Stimulated activated CD8-positive, alpha-beta memory T cell treated with anti-CD3 and anti-CD28 coated beads, Interleukin-2, amount 100 ng/mL, for 48 hours (primary cell): Measurements from ENCODE around the gene SHISA6.
"Not testable (repeated sequence)": the region's sequence is repeated elsewhere in the genome, so short reads cannot be mapped to it uniquely, and the experiment has no call there.

Experiments used
- DNase-seq, 2 donors: peaks; one replicate each; pipeline ENCODE4 v3.0.0-alpha.2; 2020; ENCODE audit warnings: low read depth in 2 of 2

The SHISA6 gene

DNA sequence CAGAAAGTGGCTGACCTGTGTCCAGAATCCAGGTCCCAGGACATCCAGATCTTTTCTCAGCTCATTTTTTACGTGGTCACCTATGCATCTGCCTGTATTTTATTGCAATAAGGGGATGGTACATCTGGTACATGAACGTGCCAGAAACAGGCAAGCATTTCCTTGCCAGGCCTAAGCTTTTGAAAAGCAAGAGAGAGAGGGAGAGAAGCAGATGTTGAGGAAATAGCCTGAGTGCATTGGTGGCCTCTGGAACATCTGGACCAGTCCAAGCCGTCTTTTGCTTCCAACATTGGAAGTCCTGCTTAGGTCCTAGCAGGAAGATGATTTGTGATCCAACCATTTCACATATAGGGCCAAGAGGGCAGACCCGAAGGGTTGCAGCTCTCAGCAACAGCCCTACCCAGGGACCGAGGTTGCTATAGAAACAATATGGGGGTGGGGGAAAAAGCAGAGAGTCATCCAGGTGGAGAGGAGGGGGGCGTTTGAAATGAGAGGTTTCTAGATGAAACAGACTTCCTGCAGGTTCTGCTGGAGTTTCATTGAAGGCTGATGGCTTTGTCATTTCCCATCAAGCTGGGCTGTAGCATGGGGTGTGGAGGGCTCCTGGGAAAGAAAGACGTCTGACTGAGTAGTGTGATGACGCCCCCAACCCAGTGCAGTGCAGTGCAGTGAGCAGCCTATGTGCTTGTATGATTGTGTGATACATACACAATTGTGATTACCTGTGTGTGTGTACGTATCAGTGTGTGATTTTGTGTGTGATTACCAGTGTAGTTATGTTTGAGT, 61.6 kb downstream of the SHISA6 start:
- DNase-seq, result no peak

GRCh38 chr17:11303773-11304394, 62.9 kb downstream of the SHISA6 start:
- no peak for DNase-seq

GRCh38 chr17:11304568-11304967, 63.6 kb downstream of the SHISA6 start:
- DNase-seq, result no peak

- no peak for DNase-seq
Measured at GRCh38 chr17:11305524-11305923, 64.5 kb downstream of the SHISA6 start.

- no peak for DNase-seq
Measured at GRCh38 chr17:11308531-11308930, 67.5 kb downstream of the SHISA6 start.

DNA sequence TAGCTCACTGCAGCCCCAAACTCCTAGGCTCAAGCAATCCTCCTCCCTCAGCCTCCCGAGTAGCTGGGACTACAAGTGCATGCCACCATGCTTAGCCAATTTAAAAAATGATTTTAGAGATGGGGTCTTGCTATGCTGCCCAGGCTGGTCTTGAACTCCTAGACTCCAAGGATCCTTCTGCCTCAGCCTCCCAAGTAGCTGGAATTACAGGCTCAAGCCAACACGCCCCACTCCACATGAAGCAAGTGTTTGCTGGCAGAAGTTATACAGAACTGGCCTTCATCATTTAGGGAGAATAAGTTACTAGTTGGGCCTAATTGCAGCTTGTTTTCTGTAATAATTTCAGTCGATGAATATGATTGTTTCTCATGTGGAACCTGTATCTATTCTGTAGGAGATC, 68.0 kb downstream of the SHISA6 start:
- no peak for DNase-seq

DNA sequence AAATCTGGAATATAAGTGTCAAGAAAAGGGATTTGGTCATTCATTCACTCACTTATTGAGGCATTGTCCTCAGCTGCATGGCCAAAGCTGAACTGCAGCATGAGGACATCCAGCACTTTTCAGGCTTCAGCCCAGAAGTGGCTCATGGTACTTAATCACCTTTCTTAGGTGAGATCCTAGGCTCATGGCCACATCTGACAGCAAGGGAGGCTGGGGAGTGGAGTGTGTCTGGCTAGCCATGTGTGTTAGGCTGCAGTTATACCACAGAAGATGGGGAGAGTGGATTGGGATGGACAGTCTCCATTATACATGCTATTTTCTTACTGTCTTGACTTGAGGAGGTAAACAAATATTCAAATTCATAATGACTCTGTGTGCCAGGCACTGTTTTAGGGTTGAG, 68.8 kb downstream of the SHISA6 start:
- no peak for DNase-seq

- not testable (repeated sequence) for DNase-seq
Measured at GRCh38 chr17:11316451-11316850, 75.4 kb downstream of the SHISA6 start.

GRCh38 chr17:11318207-11318606, 77.2 kb downstream of the SHISA6 start:
- no peak for DNase-seq

- no peak for DNase-seq
Measured at GRCh38 chr17:11319894-11320293, 78.9 kb downstream of the SHISA6 start.

DNA sequence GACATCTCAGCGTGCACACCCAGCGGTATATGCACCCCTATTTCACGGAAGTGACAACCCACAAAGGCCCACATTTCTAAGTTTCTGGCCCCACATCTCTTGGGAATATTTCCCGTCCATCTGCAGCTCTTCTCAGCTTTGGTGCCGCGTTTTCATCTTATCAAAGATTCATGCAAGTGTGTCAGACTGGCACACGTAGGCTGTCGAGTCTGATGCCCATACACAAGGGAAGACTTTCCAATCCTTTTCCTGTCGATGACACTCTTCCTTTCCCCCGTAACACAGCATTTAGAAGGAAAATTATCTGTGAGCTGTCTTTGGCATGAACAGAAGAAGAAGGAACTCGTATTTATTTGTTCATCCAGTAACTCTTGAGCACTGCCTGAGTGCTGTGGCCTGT, 83.0 kb downstream of the SHISA6 start:
- DNase-seq, result no peak

GRCh38 chr17:11324846-11325420, 83.9 kb downstream of the SHISA6 start:
- no peak for DNase-seq

- DNase-seq, result no peak
Measured at GRCh38 chr17:11326492-11326891, 85.5 kb downstream of the SHISA6 start.

DNA sequence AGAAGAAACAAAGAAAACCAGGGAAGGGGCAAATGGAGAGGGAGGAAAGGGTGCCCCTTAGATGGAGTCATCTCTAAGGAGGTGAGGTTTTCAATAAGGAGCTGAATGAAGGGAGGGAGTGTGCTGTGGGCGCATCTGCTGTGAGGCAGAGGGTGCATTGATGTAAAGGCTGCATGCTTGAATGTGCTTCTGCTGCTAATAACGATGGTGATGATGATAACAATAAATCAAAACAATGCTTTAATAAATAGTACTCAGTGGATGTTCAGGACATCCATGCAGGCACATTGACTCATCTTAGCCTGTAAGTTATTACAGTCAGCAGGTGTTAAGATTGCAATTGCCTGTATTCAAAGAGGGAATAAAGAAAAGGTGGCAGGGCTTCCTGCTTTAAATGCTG, 87.8 kb downstream of the SHISA6 start:
- DNase-seq, result no peak

DNA sequence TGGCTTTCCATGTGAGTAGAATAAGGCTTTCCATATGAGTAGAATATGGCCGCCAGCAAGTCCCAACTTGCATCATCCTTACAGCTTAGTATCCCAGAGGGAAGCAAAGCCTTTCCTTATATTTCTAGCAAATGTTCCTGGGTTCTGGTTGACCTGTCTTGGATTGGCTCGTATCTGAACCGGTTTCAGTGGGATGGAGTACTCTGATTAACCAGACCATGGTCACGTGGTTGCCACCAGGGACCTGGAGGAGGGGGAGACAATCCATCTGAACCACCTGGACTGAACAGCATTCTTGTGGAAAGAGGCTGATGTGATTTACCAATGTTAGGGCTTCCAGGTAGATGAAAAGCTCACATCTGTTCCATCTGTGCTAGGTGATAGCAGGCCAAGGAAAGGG, 89.0 kb downstream of the SHISA6 start:
- DNase-seq, result no peak

DNA sequence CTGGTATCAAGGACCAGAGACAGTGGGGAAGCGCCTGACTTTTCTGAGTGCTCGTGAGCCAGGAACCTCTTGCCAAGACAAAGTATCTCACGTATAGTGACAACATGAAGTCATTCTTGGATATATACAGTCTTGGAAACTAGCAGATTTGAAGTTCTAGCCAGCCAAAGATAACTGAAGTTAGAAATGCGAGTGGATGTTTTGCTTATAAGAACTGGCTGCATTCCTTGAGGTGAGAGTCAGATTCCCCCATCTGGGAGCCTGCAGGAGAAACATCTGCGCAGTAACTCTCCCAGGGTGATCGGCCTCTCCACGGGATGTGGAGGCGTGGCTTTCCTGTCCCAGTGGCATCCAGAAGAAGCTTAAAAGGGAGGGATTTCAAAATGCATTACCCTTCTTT, 89.8 kb downstream of the SHISA6 start:
- DNase-seq, result no peak

DNA sequence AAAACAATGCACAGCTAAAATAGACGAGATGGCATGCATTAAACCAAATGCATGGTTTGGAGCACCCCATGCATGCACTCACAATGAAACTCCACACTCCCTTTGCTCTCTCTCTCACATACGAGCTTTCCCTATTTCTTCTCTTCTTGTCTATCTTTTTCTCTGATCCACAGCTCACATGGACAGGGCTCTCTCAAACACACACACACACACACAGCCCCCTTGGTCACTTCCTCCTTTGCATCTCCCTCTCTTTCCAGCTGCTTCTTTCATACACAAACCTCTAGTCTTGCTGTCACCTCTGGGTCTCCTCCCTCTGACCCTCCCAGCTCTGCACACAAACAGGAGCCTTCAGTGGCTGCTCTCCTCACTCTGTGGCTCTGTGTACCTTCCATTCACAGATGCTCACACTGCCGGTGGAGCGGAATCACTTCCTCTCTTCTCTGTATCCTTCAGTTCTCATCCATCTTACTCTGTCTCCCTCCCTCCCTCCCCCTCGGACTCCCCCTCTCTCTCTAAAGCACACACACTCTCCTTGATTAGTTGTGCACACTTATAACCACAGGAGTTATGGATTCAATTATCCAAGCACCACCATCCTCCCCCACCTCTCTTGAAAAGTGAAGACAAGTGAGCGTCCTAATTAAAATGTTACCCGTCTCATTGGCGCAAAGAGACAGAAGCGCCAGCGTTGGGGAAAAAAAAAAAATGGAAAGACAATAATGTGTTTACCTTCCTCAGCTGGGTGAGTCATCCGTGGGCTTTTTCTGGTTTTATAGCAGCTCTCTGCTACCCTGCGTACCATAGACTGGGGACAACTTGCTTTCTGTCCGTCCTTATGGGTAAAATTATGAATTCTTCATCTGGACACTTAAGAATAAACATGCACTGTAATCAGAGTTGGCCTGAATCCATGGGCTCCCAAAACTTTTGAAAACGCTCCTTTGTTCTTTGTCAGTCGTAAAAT, 90.8 kb downstream of the SHISA6 start:
- DNase-seq, result no peak

DNA sequence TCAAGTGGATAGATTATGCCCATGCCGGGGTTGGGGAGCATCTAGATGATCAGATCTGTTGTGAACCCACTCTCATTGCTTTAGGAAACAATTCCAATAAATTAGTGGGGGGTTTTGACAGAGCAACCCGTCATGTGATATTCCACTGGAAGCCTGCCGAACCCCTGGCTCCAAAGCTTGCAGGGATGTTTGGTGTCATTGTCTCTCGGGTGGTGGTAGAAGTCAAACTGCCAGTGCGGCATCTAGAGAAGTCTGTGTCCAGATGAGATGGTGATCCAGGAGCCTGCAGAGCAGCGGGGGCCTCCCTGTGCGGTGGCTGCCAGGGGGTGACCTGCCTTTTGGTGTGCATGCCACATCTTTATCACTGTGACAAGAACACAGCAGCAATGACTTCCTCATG, 91.7 kb downstream of the SHISA6 start:
- no peak for DNase-seq

- no peak for DNase-seq
Measured at GRCh38 chr17:11334493-11334892, 93.5 kb downstream of the SHISA6 start.

DNA sequence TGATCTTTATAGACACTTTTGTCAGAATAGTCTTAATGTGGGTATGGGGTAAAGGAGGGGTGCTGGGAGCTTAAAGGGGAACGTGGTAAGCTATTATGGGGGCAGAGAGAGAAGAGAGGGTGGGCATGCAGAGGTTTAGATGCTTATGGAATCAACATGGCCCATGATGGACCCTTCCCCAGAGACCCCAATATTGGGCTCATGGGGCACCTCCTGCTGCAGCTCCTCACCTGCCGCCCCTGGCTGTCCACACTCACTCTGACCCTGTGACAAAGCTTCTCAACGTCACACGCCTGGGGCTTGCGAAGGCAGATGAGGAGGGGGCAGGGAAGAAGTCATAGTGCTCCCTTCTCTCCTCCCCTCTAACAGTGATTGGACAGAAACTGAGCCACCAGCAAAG, 95.3 kb downstream of the SHISA6 start:
- no peak for DNase-seq

- no peak for DNase-seq
Measured at GRCh38 chr17:11340803-11341202, 99.8 kb downstream of the SHISA6 start.

DNA sequence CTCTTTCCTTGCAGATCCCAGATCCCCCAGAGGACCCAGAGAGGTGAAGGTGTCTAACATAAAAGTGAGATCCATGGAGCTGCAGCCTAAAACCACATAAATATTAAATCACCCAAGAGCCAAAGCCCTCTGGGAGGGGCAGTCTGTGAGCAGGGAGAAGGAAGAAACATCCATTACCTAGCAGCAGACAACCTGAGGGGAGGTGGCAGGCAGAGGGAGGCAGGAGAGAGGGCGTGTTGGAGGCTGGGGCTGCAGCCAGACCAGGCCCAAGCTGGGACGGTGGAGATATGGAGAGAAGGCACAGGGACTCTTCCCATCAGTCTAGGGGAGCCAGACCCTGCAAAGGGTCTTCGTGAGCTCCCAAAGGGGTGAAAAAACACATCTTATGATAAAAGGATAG, 101.1 kb downstream of the SHISA6 start:
- DNase-seq, result no peak
